Activated CD8-positive, alpha-beta T cell treated with anti-CD3 and anti-CD28 coated beads for 36 hours (primary cell): ENCODE measurements around the gene SAMD4A. TPM values are rescaled to one million over a fixed set of nuclear protein-coding genes. Genes with fewer than 3 reads are reported as not detected.

Experiments
- ATAC-seq: fragments of 200-7000 bp; cut with Tn5 transposase; one replicate; pipeline ENCODE4 v1.10.0; 2021; ENCODE audit warnings: mild to moderate bottlenecking, moderate library complexity
- CTCF ChIA-PET: fragments of 350-600 bp; sonication (Branson Sonifier 250); formaldehyde crosslinking; loops from one replicate; lab custom pipeline; 2021; ENCODE audit warnings: antibody characterized with exemption; lab: Charles Lee
- POLR2A ChIA-PET: fragments of 350-600 bp; sonication (Branson Sonifier 250); formaldehyde crosslinking; loops from one replicate; lab custom pipeline; 2021; ENCODE audit warnings: antibody characterized with exemption; lab: Charles Lee
- DNase-seq: peaks from one replicate; pipeline ENCODE4 v3.0.0-alpha.2; 2020
- H3K27ac Mint-ChIP-seq: one replicate; pipeline ENCODE4 v1.8.0; 2021; ENCODE audit warnings: mild to moderate bottlenecking, mixed read lengths
- H3K27me3 Mint-ChIP-seq: one replicate; pipeline ENCODE4 v1.8.0; 2021; ENCODE audit warnings: mixed read lengths
- H3K36me3 Mint-ChIP-seq: one replicate; pipeline ENCODE4 v1.8.0; 2021; ENCODE audit warnings: low read depth, mixed read lengths
- H3K4me1 Mint-ChIP-seq: one replicate; pipeline ENCODE4 v1.8.0; 2021; ENCODE audit warnings: low read depth, mixed read lengths
- H3K4me3 Mint-ChIP-seq: one replicate; pipeline ENCODE4 v1.8.0; 2021; ENCODE audit warnings: mild to moderate bottlenecking, moderate library complexity, mixed read lengths
- H3K9me3 Mint-ChIP-seq: one replicate; pipeline ENCODE4 v1.8.0; 2021; ENCODE audit warnings: mixed read lengths
- CTCF ChIP-seq: fragments of 200-600 bp; IDR thresholded peaks from one replicate; pipeline ENCODE4 v1.8.0; 2022; ENCODE audit warnings: antibody characterized with exemption, mild to moderate bottlenecking
- intact Hi-C: fragments of 100-400 bp; cut with micrococcal nuclease; formaldehyde crosslinking; loops from one replicate; pipeline ENCODE4 v1.10.0; 2022
- total RNA-seq, 2 experiments: library from RNA; stranded (reverse); gene quantifications; one replicate each; pipeline ENCODE4 v1.2.3, GENCODE V29; 2021

SAMD4A gene
- total RNA-seq, 2 experiments from 2014 or later: 4.5 to 4.9 TPM

GRCh38 chr14:54662491-54663133, 95.7 kb downstream of the SAMD4A start:
- intact Hi-C loops: no loop called here
- no peaks in the 10 kb centered on the region for H3K9me3 Mint-ChIP-seq
- H3K4me3 Mint-ChIP-seq: no peak overlapping the region
- no peaks in the 10 kb centered on the region for H3K36me3 Mint-ChIP-seq
- ChIA-PET POLR2A (interaction anchor here (1.0 kb wide), 1 partner anchor 15 kb away, joined by 3 read pairs; no protein-coding TSS in a partner anchor), CTCF (interaction anchor here (0.9 to 2.0 kb wide), 4 partner anchors 8 to 35 kb away, joined by 3 to 6 read pairs (median 4); no protein-coding TSS in a partner anchor)
- DNase-seq (no peak), ATAC-seq (no peak)
- H3K4me1 Mint-ChIP-seq: no peaks in the 10 kb centered on the region
- no peak for TF ChIP-seq CTCF
- H3K27me3 Mint-ChIP-seq: peaks cover 19% of the 10 kb centered on the region
- H3K27ac Mint-ChIP-seq: no peak overlapping the region

GRCh38 chr14:54664961-54665360, 98.0 kb downstream of the SAMD4A start:
- DNase-seq (no peak), ATAC-seq (no peak)
- peaks cover 6% of the 10 kb centered on the region for H3K4me1 Mint-ChIP-seq
- no peaks in the 10 kb centered on the region for H3K36me3 Mint-ChIP-seq
- TF ChIP-seq CTCF: no peak
- H3K27me3 Mint-ChIP-seq: peaks cover 27% of the 10 kb centered on the region
- no peaks in the 10 kb centered on the region for H3K9me3 Mint-ChIP-seq
- intact Hi-C loops: no loop called here
- ChIA-PET POLR2A (interaction anchor here (1.8 kb wide), 1 partner anchor 10 kb away, joined by 5 read pairs; no protein-coding TSS in a partner anchor), CTCF (interaction anchor here (2.9 kb wide), 1 partner anchor 109 kb away, joined by 14 read pairs; no protein-coding TSS in a partner anchor)
- no peak overlapping the region for H3K4me3 Mint-ChIP-seq
- H3K27ac Mint-ChIP-seq: no peak overlapping the region

GRCh38 chr14:54665946-54666345, 99.0 kb downstream of the SAMD4A start:
- Mint-ChIP-seq H3K4me3 (no peak overlapping the region), H3K9me3 (no peaks in the 10 kb centered on the region), H3K27ac (no peak overlapping the region), H3K36me3 (no peaks in the 10 kb centered on the region), H3K4me1 (peaks cover 15% of the 10 kb centered on the region), H3K27me3 (peaks cover 31% of the 10 kb centered on the region)
- no peak for DNase-seq
- ChIA-PET POLR2A (interaction anchor here (1.8 kb wide), 1 partner anchor 9 kb away, joined by 5 read pairs; no protein-coding TSS in a partner anchor), CTCF (interaction anchor here (0.9 to 2.9 kb wide), 6 partner anchors 11 to 140 kb away, joined by 3 to 14 read pairs (median 3); no protein-coding TSS in a partner anchor)
- no peak for TF ChIP-seq CTCF
- no peak for ATAC-seq
- intact Hi-C loops: no loop called here

- ATAC-seq (no peak), DNase-seq (no peak)
- intact Hi-C loops: no loop called here
- Mint-ChIP-seq H3K9me3 (no peaks in the 10 kb centered on the region), H3K36me3 (no peaks in the 10 kb centered on the region), H3K4me1 (peaks cover 19% of the 10 kb centered on the region), H3K4me3 (no peak overlapping the region), H3K27ac (no peak overlapping the region), H3K27me3 (peaks cover 33% of the 10 kb centered on the region)
- TF ChIP-seq CTCF: no peak
- CTCF ChIA-PET: interaction anchor here (0.9 to 2.9 kb wide), 6 partner anchors 10 to 139 kb away, joined by 3 to 14 read pairs (median 4); no protein-coding TSS in a partner anchor
- POLR2A ChIA-PET: interaction anchor here (1.8 kb wide), 1 partner anchor 8 kb away, joined by 5 read pairs; no protein-coding TSS in a partner anchor
These were observed 100.3 kb downstream of the SAMD4A start for GRCh38 chr14:54667026-54667744.
